OCI-LY1 (cell line): ENCODE measurements around the gene CSNK2A2.

Source experiments
- CTCF ChIP-seq: fragments of 200-600 bp; sonication (generic), shearing (Covaris generic); IDR thresholded peaks from 2 replicates; pipeline ENCODE4 v1.5.1; 2017; ENCODE audit warnings: mild to moderate bottlenecking, antibody characterized with exemption, low read length, moderate library complexity, mixed read lengths
- EZH2 ChIP-seq: fragments of 200-600 bp; sonication (generic), shearing (Covaris generic); IDR thresholded peaks from 2 replicates; pipeline ENCODE4 v1.8.0; 2017; ENCODE audit warnings: borderline replicate concordance, mixed run types, mild to moderate bottlenecking, antibody characterized with exemption, low read length, moderate library complexity, mixed read lengths

GRCh38 chr16:58114827-58115825 lies 82.8 kb downstream of the CSNK2A2 start:
- TF ChIP-seq CTCF (no peak), EZH2 (no peak)
